ENCODE data around the gene TNFRSF8. TPM values are rescaled to one million over a fixed set of nuclear protein-coding genes. Genes with fewer than 3 reads are reported as not detected.
A peak's percentile ranks its signal among the peaks of the same experiment; 100 is the strongest.

Gene TNFRSF8
- total and polyA plus RNA-seq, 5 experiments from 2014 or later: not detected

GRCh38 chr1:12085643-12086260, 22.6 kb downstream of the TNFRSF8 start:
- POLR2A ChIA-PET: interaction anchor here (0.8 to 1.2 kb wide), 2 partner anchors 16 to 178 kb away, joined by 3 read pairs; no protein-coding TSS in a partner anchor
- peaks cover 0 to 28% (median 16%) of the 10 kb centered on the region in 9 donors for H3K9me3 Mint-ChIP-seq
- peaks cover 36 to 51% (median 48%) of the 10 kb centered on the region in 4 donors for H3K4me1 Mint-ChIP-seq
- H3K36me3 Mint-ChIP-seq: peaks cover 0 to 15% (median 2%) of the 10 kb centered on the region in 3 donors
- H3K27me3 Mint-ChIP-seq: no peaks in the 10 kb centered on the region
- H3K4me3 Mint-ChIP-seq: no peak overlapping the region
- no peak for DNase-seq
- no peak for ATAC-seq
- H3K27ac Mint-ChIP-seq: peak overlapping the region in 3 of 10 donors; percentile 8 to 60 (median 44)

GRCh38 chr1:12087797-12088314, 24.8 kb downstream of the TNFRSF8 start:
- ATAC-seq (peak; percentile 72 to 75), DNase-seq (peak in 8 of 10 donors; percentile 15 to 45 (median 30))
- Mint-ChIP-seq H3K4me3 (peak overlapping the region; percentile 43 to 87 (median 73)), H3K9me3 (peaks cover 0 to 23% (median 8%) of the 10 kb centered on the region in 9 donors), H3K36me3 (peaks cover 0 to 8% (median 0%) of the 10 kb centered on the region in 3 donors), H3K27me3 (no peaks in the 10 kb centered on the region), H3K27ac (peak overlapping the region; percentile 72 to 91 (median 84)), H3K4me1 (peaks cover 31 to 48% (median 45%) of the 10 kb centered on the region in 4 donors)
- POLR2A ChIA-PET: interaction anchor here (1.0 to 1.4 kb wide), 4 partner anchors 15 to 180 kb away, joined by 3 to 4 read pairs (median 3); partner anchors contain the start of gene MFN2

DNA sequence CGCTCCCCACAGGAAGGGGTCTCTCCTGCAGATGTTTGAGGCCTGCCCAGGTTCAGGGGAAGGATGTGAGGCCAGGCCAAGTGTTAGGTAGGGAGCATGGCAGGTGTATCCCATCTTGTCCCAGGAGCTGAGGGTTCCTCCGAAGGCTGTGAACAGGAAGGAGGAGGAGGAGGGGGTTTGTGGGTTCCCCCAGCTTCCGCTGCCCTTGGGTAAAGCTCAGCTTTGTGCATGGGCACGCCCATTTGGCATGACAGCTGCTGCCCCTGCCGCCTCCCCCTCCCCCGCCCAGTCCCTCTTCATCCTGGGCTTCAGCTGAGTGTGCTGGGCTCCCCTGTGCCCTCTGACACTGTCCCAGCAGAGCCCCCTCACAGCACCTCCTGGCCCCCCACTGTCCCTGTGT, 25.5 kb downstream of the TNFRSF8 start:
- DNase-seq (peak in 9 of 10 donors; percentile 13 to 70 (median 39)), ATAC-seq (peak; percentile 65 to 74)
- no peaks in the 10 kb centered on the region for H3K27me3 Mint-ChIP-seq
- H3K27ac Mint-ChIP-seq: peak overlapping the region; percentile 75 to 91 (median 84)
- H3K9me3 Mint-ChIP-seq: peaks cover 0 to 15% (median 5%) of the 10 kb centered on the region in 9 donors
- peaks cover 0 to 5% (median 0%) of the 10 kb centered on the region in 3 donors for H3K36me3 Mint-ChIP-seq
- H3K4me3 Mint-ChIP-seq: peak overlapping the region; percentile 52 to 87 (median 74)
- POLR2A ChIA-PET: interaction anchor here (0.9 to 1.4 kb wide), 6 partner anchors 14 to 181 kb away, joined by 3 to 5 read pairs (median 4); partner anchors contain the start of gene MFN2
- peaks cover 31 to 48% (median 45%) of the 10 kb centered on the region in 4 donors for H3K4me1 Mint-ChIP-seq

- DNase-seq (no peak), ATAC-seq (no peak)
- H3K27ac Mint-ChIP-seq: peak overlapping the region in 1 of 10 donors; percentile 34
- POLR2A ChIA-PET: interaction anchor here (0.6 kb wide), 1 partner anchor 133 kb away, joined by 7 read pairs; no protein-coding TSS in a partner anchor
- peaks cover 31 to 51% (median 47%) of the 10 kb centered on the region in 4 donors for H3K4me1 Mint-ChIP-seq
- H3K9me3 Mint-ChIP-seq: peaks cover 0 to 10% (median 0%) of the 10 kb centered on the region in 9 donors
- H3K36me3 Mint-ChIP-seq: no peaks in the 10 kb centered on the region
- H3K4me3 Mint-ChIP-seq: no peak overlapping the region
- no peaks in the 10 kb centered on the region for H3K27me3 Mint-ChIP-seq
Observed at GRCh38 chr1:12090326-12090725, 27.2 kb downstream of the TNFRSF8 start.

DNA sequence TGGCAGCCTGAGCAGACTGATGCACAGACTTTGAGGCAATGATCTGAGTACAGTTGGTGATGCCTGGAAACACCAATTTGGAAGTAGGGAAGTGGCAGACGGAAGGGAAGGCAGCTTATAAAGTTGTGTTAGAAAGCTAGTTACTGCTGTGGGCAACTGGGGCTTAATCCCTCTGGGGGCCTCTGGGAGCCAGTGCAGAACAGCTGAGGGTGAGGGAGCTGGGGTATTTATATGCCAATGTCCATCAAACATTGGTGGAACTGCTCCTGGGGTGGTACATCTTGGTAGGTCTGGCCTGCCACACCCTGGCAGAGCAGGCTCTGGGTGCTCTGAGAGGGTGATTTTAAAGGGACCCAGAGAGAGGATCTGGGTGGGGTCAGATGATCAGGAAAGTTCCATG, 28.1 kb downstream of the TNFRSF8 start:
- Mint-ChIP-seq H3K4me1 (peaks cover 31 to 51% (median 45%) of the 10 kb centered on the region in 4 donors), H3K4me3 (no peak overlapping the region), H3K9me3 (peaks cover 0 to 12% (median 0%) of the 10 kb centered on the region in 9 donors), H3K27me3 (no peaks in the 10 kb centered on the region), H3K27ac (peak overlapping the region in 3 of 10 donors; percentile 25 to 66 (median 34)), H3K36me3 (no peaks in the 10 kb centered on the region)
- no peak for DNase-seq
- ATAC-seq: no peak
- POLR2A ChIA-PET: interaction anchor here (0.6 kb wide), 1 partner anchor 132 kb away, joined by 7 read pairs; no protein-coding TSS in a partner anchor

GRCh38 chr1:12094180-12094579, 31.1 kb downstream of the TNFRSF8 start:
- H3K9me3 Mint-ChIP-seq: peaks cover 0 to 11% (median 3%) of the 10 kb centered on the region in 9 donors
- peaks cover 0 to 4% (median 0%) of the 10 kb centered on the region in 3 donors for H3K36me3 Mint-ChIP-seq
- peak overlapping the region in 1 of 10 donors; percentile 30 for H3K27ac Mint-ChIP-seq
- POLR2A ChIA-PET: no interaction called here
- no peak for ATAC-seq
- peaks cover 12 to 25% (median 21%) of the 10 kb centered on the region in 4 donors for H3K4me1 Mint-ChIP-seq
- no peak overlapping the region for H3K4me3 Mint-ChIP-seq
- no peak for DNase-seq
- H3K27me3 Mint-ChIP-seq: no peaks in the 10 kb centered on the region

GRCh38 chr1:12095452-12096263, 32.6 kb downstream of the TNFRSF8 start:
- Mint-ChIP-seq H3K4me1 (peaks cover 3 to 14% (median 10%) of the 10 kb centered on the region in 4 donors), H3K9me3 (peaks cover 0 to 11% (median 3%) of the 10 kb centered on the region in 9 donors), H3K4me3 (no peak overlapping the region), H3K27ac (no peak overlapping the region), H3K36me3 (peaks cover 0 to 4% (median 0%) of the 10 kb centered on the region in 3 donors), H3K27me3 (no peaks in the 10 kb centered on the region)
- no peak for DNase-seq
- ATAC-seq: no peak
- POLR2A ChIA-PET: interaction anchor here (0.6 kb wide), 1 partner anchor 66 kb away, joined by 4 read pairs; no protein-coding TSS in a partner anchor

GRCh38 chr1:12096615-12097014, 33.5 kb downstream of the TNFRSF8 start:
- Mint-ChIP-seq H3K27me3 (no peaks in the 10 kb centered on the region), H3K4me1 (peaks cover 0 to 5% (median 1%) of the 10 kb centered on the region in 4 donors), H3K36me3 (peaks cover 0 to 4% (median 0%) of the 10 kb centered on the region in 3 donors), H3K27ac (no peak overlapping the region), H3K9me3 (peaks cover 0 to 11% (median 3%) of the 10 kb centered on the region in 9 donors), H3K4me3 (no peak overlapping the region)
- POLR2A ChIA-PET: no interaction called here
- DNase-seq (no peak), ATAC-seq (no peak)

- ATAC-seq: no peak
- POLR2A ChIA-PET: no interaction called here
- DNase-seq: no peak
- H3K36me3 Mint-ChIP-seq: peaks cover 0 to 4% (median 0%) of the 10 kb centered on the region in 3 donors
- no peak overlapping the region for H3K27ac Mint-ChIP-seq
- no peaks in the 10 kb centered on the region for H3K27me3 Mint-ChIP-seq
- H3K4me1 Mint-ChIP-seq: peaks cover 0 to 5% (median 2%) of the 10 kb centered on the region in 4 donors
- H3K9me3 Mint-ChIP-seq: peaks cover 0 to 11% (median 3%) of the 10 kb centered on the region in 9 donors
- H3K4me3 Mint-ChIP-seq: no peak overlapping the region
Observed at GRCh38 chr1:12097321-12097720, 34.2 kb downstream of the TNFRSF8 start.

- POLR2A ChIA-PET: no interaction called here
- no peak overlapping the region for H3K4me3 Mint-ChIP-seq
Observed at GRCh38 chr1:12098786-12099185, 35.7 kb downstream of the TNFRSF8 start.

DNA sequence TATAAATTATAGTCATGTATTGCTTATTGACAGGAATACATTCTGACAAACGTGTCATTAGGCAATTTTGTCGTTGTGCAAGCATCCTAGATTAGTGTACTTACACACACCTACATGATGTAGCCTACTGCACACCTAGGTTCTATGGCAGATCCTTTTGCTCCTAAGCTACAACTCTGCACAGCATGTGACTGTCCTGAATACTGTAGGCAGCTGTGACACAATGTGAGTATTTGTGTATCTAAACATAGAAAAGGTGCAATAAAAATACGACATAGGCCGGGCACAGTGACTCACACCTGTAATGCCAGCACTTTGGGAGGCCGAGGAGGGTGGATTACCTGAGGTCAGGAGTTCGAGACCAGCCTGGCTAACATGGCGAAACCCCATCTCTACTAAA, 36.5 kb downstream of the TNFRSF8 start:
- POLR2A ChIA-PET: no interaction called here
- Mint-ChIP-seq H3K4me3 (no peak overlapping the region), H3K9me3 (peaks cover 0 to 11% (median 3%) of the 10 kb centered on the region in 9 donors), H3K27me3 (no peaks in the 10 kb centered on the region), H3K36me3 (peaks cover 0 to 4% (median 0%) of the 10 kb centered on the region in 3 donors), H3K4me1 (peaks cover 0 to 7% (median 4%) of the 10 kb centered on the region in 4 donors), H3K27ac (no peak overlapping the region)
- DNase-seq (no peak), ATAC-seq (no peak)

More at GRCh38 chr1:12098786-12099185, 35.7 kb downstream of the TNFRSF8 start:
- H3K9me3 Mint-ChIP-seq: peaks cover 0 to 11% (median 3%) of the 10 kb centered on the region in 9 donors
- H3K36me3 Mint-ChIP-seq: peaks cover 0 to 4% (median 0%) of the 10 kb centered on the region in 3 donors
- DNase-seq (no peak), ATAC-seq (no peak)
- no peaks in the 10 kb centered on the region for H3K27me3 Mint-ChIP-seq
- peaks cover 2 to 7% (median 5%) of the 10 kb centered on the region in 4 donors for H3K4me1 Mint-ChIP-seq
- no peak overlapping the region for H3K27ac Mint-ChIP-seq

GRCh38 chr1:12100071-12100470, 37.0 kb downstream of the TNFRSF8 start:
- POLR2A ChIA-PET: no interaction called here

More at GRCh38 chr1:12100071-12100470, 37.0 kb downstream of the TNFRSF8 start:
- Mint-ChIP-seq H3K4me3 (no peak overlapping the region), H3K36me3 (peaks cover 0 to 4% (median 0%) of the 10 kb centered on the region in 3 donors), H3K4me1 (peaks cover 0 to 7% (median 4%) of the 10 kb centered on the region in 4 donors), H3K27me3 (no peaks in the 10 kb centered on the region), H3K27ac (no peak overlapping the region), H3K9me3 (peaks cover 0 to 11% (median 3%) of the 10 kb centered on the region in 9 donors)
- ATAC-seq (no peak), DNase-seq (no peak)

Measured in naive thymus-derived CD8-positive, alpha-beta T cell (primary cell).